Thyroid gland (tissue), 4 donors: ENCODE measurements around the gene TMEM119.

Experiments used
- POLR2A ChIP-seq, 2 donors: fragments of 450-650 bp; IDR thresholded peaks; one replicate each; pipeline ENCODE4 v1.6.1; 2017; ENCODE audit warnings: antibody characterized with exemption in 2 of 2, mild to moderate bottlenecking in 2 of 2, moderate library complexity in 1 of 2
- TF ChIP-seq, protein P1 (sequence below), 6 experiments: fragments of 200-600 bp in 3 of 6; fragments of 450-650 bp in 3 of 6; sonication (generic) in 3 of 6; IDR thresholded peaks; one replicate each; pipeline ENCODE4 v1.5.1; 2016 to 2019; ENCODE audit warnings: antibody characterized with exemption in 6 of 6, mild to moderate bottlenecking in 2 of 6, inconsistent platforms in 1 of 6, moderate library complexity in 1 of 6

DNA sequence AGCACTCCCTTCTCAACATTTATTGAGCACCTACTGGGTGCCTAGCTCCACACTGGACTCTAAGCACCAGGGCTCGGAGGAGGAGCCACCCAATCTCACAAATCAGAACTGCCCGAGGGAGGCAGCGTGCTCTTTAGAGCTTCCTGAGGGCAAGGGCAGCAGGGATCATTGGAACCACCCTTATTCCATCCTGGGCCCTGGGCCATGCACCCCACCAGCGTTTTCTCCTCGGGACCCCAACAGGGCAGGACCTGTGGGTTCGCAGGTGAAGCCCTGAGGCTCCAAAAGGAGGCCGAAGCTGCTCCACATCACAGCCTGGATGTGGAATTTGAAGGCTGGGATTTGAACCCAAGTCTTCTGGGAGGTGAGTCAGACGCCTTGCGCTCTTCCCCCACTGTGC, 15.4 kb downstream of the TMEM119 start:
- TF ChIP-seq, protein P1, sequence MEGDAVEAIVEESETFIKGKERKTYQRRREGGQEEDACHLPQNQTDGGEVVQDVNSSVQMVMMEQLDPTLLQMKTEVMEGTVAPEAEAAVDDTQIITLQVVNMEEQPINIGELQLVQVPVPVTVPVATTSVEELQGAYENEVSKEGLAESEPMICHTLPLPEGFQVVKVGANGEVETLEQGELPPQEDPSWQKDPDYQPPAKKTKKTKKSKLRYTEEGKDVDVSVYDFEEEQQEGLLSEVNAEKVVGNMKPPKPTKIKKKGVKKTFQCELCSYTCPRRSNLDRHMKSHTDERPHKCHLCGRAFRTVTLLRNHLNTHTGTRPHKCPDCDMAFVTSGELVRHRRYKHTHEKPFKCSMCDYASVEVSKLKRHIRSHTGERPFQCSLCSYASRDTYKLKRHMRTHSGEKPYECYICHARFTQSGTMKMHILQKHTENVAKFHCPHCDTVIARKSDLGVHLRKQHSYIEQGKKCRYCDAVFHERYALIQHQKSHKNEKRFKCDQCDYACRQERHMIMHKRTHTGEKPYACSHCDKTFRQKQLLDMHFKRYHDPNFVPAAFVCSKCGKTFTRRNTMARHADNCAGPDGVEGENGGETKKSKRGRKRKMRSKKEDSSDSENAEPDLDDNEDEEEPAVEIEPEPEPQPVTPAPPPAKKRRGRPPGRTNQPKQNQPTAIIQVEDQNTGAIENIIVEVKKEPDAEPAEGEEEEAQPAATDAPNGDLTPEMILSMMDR (IDR thresholded peaks at IDR 0.05), result no peak
- TF ChIP-seq POLR2A (IDR thresholded peaks at IDR 0.05), result no peak
